ENCODE data around the gene HIGD1A.

- TF ChIP-seq SMC3 (IDR thresholded peaks at IDR 0.05; ENCODE audit: low read depth, low read length) (no peak), CTCF (IDR thresholded peaks at IDR 0.05) (no peak), EZH2phosphoT487 (IDR thresholded peaks at IDR 0.05; ENCODE audit: borderline replicate concordance, low read depth) (no peak), YY1 (IDR thresholded peaks at IDR 0.05; ENCODE audit: low read depth) (no peak), NFIC (IDR thresholded peaks at IDR 0.05; ENCODE audit: borderline replicate concordance) (no peak), RXRA (IDR thresholded peaks at IDR 0.05; ENCODE audit: borderline replicate concordance, low read depth) (no peak), EP300 (IDR thresholded peaks at IDR 0.05; ENCODE audit: borderline replicate concordance in 1 of 2, low read depth in 1 of 2, low read length in 1 of 2) (no peak), SIN3A (IDR thresholded peaks at IDR 0.05; ENCODE audit: borderline replicate concordance, low read depth, low read length) (no peak), POLR2AphosphoS5 (IDR thresholded peaks at IDR 0.05; ENCODE audit: low read depth, low read length) (no peak)
These were observed 58.4 kb downstream of the HIGD1A start for GRCh38 chr3:42745776-42746454.

Measured in SK-N-SH (cell line).